Measurements from ENCODE around the gene CBFB.

The CBFB gene

DNA sequence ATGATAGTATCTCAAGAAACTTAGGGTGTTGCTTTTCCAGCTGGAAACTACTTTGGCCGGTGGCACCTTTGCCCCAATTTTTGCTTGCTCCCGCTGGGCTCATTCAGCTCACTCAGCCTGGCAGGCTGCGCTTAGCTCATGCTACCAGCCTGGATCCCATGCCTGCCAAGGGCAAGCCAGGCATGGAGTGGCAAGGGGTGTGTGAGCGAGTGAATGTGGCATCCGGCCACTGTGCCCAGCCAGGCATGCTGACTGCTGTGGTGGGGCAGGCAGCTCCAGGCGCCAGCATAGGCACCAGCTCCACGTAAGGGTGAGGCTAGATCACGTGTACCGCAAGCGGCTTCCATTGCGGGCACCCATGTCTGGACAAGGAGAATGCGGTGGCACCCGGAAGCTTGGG lies 112.4 kb downstream of the CBFB start:
- DNase-seq = no peak

DNA sequence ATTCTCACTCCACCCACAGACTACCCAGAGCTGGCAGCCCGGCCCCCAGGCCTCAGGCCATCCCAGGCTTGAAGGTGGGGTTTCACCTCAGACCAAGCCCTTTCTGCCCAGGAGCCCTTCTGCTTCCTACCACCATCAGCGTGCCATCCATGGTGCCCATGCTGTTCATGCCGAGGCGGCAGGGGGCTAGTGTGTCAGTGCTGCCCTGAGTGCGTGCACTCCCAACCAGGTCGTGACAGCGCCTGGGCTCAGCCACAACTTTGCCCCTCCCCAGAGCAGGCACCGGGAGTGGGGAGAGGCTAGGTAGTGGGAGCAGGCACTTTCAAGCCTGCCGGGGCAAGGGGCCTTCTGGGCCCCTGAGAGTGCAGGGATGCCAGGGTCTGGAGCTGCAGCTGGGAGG lies 113.4 kb downstream of the CBFB start:
- DNase-seq = no peak

DNA sequence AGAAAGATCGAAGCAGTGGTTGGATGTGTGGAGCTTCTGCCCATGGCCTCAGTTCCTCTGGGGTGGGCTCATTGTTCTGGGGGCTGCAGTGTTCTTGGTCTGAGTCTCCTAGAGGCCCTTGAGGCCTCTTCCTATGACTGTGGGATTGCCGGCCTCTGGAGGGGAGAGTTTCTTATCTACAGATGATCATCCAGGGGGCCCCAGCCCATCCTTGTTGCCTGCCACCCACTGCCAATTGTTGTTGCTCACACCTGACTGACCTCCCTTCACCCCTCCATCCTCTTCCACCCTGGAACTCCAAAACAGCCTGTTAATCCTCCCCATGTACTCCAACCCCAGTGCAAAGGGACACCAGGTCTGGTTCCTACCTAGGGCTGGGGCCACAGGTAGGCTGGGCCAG lies 116.0 kb downstream of the CBFB start:
- DNase-seq = no peak

DNA sequence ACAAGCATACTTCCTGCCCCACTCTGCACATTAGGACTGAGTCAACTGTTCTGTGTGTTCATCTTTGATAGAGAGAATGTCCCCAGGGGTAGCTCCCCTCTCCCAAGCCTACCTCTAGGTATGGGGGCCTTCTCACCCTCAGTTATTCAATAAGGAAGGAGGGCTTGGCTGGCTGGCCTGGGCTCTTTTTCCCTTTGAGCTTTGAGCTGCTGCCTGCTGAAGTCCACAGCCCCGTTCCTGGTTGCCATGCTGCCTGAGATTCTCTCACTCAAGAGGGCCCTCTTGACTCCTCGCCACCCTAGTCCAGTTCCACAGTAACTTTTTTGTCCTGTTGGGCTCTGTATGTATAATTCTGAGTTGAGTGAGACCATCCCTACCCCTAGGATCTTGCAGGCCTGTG lies 116.8 kb downstream of the CBFB start:
- no peak for DNase-seq

DNA sequence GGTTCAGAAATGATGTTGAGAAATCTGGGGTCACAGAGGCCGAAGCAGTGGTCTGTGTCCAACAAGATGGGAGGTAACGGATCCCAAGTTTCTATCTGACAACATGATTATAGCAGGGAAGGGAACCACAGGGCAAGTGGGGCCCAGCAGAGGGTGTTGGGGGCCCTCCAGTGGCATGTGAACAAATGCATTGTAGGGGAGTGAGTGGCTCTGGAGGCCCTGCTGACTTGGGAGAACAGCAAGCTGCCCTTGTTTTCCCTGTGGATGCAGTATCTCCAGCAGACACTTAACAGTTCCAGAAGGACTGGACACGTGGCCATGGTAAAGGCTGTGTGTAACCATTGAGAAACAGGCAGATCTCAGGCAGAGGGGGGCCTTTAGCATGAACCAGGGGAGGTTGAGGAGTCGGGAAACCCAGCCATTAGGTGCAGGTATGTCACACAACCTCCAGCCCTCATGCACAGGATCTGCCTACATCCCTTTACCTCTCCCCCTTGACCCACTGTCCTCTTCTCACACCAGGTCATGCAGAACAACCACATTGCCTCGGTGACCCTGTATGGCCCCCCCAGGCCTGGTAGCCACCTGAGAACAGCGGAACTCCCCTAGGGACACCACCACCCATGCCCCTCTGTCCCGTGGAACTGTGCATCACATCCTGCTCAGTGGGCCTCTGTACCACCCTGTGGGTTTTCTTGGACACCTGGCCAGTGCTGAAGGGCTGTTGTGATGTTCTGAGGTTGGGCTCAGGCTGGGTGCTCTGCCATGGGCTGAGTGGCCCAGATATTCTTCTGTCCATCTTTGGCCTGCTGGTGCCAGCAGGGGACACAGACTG lies 117.8 kb downstream of the CBFB start:
- no peak for DNase-seq

DNA sequence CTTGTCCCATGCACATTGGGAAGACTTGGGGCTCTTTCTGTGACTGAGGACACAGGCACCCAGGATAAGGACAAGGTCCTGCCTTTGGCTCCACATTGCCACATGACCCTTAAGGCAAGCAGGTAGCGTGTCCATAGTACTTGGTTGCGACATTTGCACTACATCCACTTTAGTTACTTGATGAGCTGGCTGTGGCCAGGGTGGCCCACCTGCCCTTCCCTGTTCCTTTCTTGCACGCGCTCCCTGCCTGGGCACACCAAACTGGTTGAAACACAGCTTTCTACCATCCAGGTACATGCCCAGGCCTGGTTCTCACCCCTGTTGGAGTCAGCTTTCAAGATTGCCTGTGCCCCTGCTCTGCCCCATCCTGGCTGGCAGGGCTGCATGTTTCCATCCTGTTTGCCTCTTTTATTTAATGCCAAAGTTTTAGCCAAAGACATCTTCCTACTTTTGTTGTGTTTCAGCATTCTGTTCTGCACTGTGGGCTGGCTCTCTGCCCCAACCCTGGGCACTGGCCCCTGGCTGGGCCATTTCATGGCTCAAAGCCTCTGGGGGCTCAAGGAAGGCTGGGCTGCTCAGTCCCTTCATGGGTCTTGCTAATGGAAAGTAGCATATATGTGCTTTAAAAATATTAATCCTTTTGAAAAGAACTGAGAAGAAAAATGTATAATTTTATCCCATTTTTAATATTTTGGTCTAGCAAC lies 118.6 kb downstream of the CBFB start:
- DNase-seq = no peak

DNA sequence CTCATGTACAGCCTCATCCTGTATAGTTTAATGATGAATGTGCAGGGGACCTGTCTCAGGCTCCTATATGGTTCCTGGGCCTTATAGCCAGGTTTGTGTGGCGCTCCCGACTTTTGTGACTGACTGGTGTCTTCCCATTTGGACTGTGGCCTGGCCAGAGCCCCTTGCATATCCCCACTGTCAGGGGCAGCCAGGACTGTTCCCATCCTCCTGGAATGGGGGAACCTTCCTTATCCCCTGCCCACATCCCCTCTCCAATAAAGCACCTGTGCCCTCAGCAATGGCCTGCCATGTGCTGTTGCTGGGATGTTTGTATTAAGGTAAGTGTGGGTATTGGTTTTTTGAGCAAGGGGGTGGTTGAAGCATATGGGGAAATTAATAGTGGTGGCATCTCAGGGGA lies 119.3 kb downstream of the CBFB start:
- no peak for DNase-seq

DNA sequence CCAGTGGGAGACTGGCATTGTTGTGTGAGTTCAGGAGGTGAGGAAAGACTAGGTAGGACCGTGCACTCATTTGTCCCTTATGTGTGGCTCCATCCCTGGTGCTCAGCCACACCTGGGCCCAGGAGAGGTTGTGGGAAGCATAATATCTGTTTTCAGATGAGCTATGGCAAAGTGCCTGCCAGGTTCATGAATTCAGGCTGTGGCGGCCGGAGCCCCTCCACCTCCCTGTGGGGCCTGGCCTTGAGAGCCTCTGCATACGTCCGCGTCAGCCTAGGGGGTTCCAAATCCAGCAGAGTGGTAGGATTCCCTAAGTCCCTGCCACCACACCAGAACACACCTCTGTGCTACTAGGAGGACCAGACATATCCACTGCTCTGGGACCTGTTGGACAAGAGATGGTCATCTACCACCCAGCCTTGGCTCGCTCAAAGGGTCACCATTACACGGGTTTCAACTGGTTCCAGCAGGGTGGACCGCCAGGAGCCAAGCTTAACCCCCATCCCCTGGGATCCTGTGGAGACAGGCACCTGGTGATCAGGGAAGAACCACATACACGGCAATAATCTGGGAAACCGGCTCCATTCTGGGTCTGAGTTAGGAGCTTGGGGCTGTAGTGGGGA lies 119.8 kb downstream of the CBFB start:
- no peak for DNase-seq

DNA sequence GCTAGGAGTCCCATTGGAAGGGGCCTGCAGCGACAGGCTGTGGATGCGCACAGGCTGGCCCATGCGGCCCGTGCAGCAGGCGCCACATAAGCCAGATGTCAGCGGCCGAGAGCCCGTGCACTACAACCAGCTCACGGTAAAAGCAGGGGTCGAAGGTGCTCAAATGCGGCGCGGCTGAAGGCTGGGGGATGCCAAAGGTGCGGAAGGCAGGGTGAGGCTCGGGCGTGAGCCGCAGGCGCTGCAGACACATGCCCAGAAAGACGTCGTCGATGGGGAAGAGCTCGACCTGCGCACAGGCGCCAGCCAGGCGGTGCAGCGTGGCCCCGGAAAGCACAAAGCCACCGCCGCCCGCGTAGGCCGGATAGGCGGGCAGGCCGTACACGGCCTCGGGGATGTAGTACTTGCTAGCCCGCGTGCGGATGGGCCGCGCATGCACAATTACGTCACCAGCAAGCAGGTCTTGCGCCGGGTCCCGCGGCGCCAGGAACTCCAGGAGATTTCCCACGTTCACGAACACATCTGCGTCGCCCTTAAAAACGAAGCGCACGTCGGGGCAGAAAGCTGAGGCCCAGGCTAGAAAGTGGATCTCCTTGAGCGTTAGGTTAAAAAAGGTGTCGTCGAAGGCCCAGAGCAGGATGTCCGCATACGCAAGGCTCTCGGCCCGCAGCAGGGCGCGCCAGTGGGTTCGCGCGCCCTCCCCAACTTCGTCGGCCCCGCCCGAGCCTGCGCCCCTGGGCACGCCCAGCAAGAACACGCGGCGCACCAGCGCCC lies 120.5 kb downstream of the CBFB start:
- no peak for DNase-seq

DNA sequence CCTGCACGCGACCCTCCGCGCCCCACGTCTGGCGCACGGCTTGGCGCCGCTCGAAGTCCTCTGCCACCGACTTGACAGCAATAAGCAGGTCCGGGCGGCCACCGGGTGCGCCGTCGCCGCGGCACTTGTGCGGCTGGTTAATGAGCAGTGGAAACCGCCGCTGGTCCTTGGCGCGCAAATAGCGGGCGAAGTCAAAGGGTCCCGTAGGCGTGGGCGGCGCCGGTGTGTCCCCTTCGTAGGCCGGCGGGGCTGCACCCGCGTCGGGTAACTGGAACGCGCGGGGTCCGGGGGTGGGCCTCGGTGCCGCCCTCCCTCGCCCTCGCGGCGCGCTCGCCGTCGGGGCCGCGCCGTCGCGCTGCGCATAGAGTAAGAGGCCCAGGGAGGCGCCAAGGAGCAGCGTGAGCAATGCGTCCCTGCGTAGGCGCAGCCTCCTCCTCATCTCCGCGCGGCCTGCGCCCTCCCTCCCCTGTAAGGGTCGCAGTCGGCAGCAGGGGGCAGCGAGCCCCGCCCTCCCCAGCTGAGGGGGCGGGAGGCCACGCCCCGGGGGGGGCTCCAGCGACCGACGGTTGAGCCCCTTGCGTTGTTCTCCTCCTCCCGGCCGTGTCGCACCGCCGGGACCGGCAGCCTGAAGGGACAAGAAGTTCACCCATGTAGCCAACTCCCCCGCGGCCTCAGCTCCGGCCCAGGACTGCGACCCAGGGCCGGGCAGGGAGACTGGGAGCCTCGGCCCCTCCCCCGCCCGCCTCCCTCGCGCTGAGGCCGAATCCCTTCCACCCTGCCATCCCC lies 121.3 kb downstream of the CBFB start:
- peak; percentile 69 to 74 for DNase-seq
